GM18498 (cell line): Measurements from ENCODE around the gene TNFRSF8.

ENCODE experiments used
- ATAC-seq: cut with Tn5 transposase; IDR thresholded peaks from one replicate; pipeline ENCODE4 v1.9.1; 2021; ENCODE audit warnings: mild to moderate bottlenecking, moderate library complexity; ENCODE audit not compliant: unreplicated experiment

TNFRSF8 gene

GRCh38 chr1:12185918-12186678 lies 123.0 kb downstream of the TNFRSF8 start:
- no peak for ATAC-seq

- ATAC-seq = no peak
Observed at GRCh38 chr1:12186679-12186985, 123.5 kb downstream of the TNFRSF8 start.

DNA sequence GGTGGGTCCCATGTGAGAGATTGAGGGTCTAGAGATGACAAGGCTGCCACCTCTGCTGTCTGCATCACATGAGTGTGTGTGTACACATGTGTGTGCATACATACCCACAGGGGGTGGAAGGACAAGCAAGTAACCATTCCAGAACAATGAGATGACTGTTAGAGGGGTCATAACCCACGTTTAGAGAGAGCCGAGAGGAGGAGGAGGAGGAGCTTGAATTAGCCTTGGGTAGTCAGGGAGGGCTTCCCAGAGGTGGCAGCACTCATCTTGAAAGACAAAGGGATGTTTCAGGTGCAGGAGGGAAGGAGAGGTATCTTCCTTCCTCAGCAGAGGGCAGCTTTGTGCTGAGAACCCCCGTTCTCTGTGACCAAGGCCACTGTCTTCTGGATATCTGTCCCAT lies 125.0 kb downstream of the TNFRSF8 start:
- ATAC-seq = no peak

GRCh38 chr1:12188657-12189327 lies 125.7 kb downstream of the TNFRSF8 start:
- ATAC-seq = no peak

DNA sequence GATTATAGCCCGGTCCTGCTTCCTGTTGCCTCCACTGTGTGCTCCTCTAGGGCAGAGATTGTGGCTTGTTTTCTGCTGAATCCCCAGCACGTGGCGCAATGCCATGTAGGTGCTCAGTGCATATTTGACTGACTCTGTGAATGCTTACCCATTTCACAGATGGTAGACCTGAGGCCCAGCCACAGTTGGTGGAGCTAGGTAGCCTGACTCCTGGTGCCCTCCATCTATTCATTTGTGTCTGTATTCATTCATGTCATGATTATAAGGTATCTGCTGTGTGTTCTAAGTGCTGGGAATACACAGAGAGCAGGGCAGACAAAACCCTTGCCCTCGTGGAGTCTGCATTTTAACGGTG lies 126.2 kb downstream of the TNFRSF8 start:
- ATAC-seq = no peak

DNA sequence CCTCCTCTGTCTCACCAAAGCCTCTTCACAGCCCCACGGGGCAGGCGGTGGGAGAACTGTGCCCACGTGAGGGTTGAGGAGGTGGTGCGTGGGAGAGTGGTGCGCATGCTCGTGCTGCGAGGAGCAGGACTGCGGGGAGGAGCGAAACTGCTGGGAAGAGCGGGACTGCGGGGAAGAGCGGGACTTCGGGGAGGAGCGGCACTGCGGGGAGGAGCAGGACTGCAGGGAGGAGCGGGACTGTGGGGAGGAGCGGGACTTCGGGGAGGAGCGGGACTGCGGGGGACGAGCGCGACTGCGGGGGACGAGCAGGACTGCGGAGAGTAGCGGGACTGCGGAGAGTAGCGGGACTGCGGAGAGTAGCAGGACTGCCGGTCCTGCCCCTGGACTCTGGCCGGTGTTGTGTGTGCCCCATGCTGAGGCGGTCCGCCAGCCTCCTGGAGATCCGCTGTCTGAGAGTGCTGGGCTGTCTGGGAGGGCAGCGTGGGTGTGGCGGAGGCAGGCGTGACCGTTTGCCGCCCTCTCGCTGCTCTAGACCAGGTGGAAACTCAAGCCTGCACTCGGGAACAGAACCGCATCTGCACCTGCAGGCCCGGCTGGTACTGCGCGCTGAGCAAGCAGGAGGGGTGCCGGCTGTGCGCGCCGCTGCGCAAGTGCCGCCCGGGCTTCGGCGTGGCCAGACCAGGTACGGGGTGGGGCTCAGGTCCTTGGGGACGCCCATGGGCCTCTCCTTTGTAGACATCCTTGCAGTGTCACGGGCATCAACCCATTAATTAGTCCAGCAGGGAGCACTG lies 128.3 kb downstream of the TNFRSF8 start:
- no peak for ATAC-seq
